Common myeloid progenitor, CD34-positive (primary cell): ENCODE results near the gene FADS6.

Experiments used
- CTCF ChIA-PET: fragments of 350-600 bp; sonication (Branson Sonifier 250); formaldehyde crosslinking; loops from one replicate; lab custom pipeline; 2021; ENCODE audit warnings: antibody characterized with exemption; lab: Charles Lee
- POLR2A ChIA-PET: fragments of 350-600 bp; sonication (Branson Sonifier 250); formaldehyde crosslinking; loops from one replicate; lab custom pipeline; 2021; ENCODE audit warnings: antibody characterized with exemption; lab: Charles Lee
- DNase-seq, 3 donors: peaks; one replicate each; pipeline versions ENCODE4 v3.0.0 to v3.0.0-alpha.2; 2013
- H3K27ac ChIP-seq, 2 experiments: 1 replicate in 1 of 2; 2 replicates in 1 of 2; pipeline ENCODE4 v1.7.0; 2013; ENCODE audit warnings: inconsistent platforms in 2 of 2, low read length in 2 of 2, mild to moderate bottlenecking in 2 of 2, low read depth in 1 of 2, moderate library complexity in 1 of 2; ENCODE audit not compliant: severe bottlenecking in 2 of 2, insufficient read depth in 1 of 2, poor library complexity in 1 of 2
- H3K27me3 ChIP-seq, 5 experiments: replicated peaks in 2 of 5; 1 replicate in 3 of 5; 2 replicates in 2 of 5; pipeline versions ENCODE4 v1.6.1 to v1.7.0; 2013; ENCODE audit warnings: low read length in 4 of 5, mild to moderate bottlenecking in 2 of 5, moderate library complexity in 2 of 5, inconsistent platforms in 1 of 5; ENCODE audit not compliant: insufficient read depth in 5 of 5, control insufficient read depth in 4 of 5
- H3K36me3 ChIP-seq, 4 experiments: 1 replicate in 2 of 4; 2 replicates in 2 of 4; pipeline versions ENCODE4 v1.6.1 to v1.7.0; 2013; ENCODE audit warnings: low read length in 3 of 4, control low read depth in 1 of 4, mild to moderate bottlenecking in 1 of 4; ENCODE audit not compliant: control insufficient read depth in 4 of 4, insufficient read depth in 4 of 4
- H3K4me1 ChIP-seq, 4 experiments: 1 replicate in 3 of 4; 2 replicates in 1 of 4; pipeline versions ENCODE4 v1.6.1 to v1.7.1; 2013; ENCODE audit warnings: low read length in 3 of 4, mild to moderate bottlenecking in 3 of 4, control low read depth in 1 of 4, inconsistent platforms in 1 of 4, moderate library complexity in 1 of 4; ENCODE audit not compliant: control insufficient read depth in 4 of 4, insufficient read depth in 4 of 4; ENCODE audit errors: control extremely low read depth in 1 of 4
- H3K4me3 ChIP-seq, 7 experiments: 1 replicate in 4 of 7; 2 replicates in 3 of 7; pipeline versions ENCODE4 v1.5.1 to v1.7.0; 2013; ENCODE audit warnings: mild to moderate bottlenecking in 7 of 7, low read length in 6 of 7, moderate library complexity in 6 of 7, inconsistent platforms in 2 of 7, low read depth in 2 of 7, control low read depth in 1 of 7; ENCODE audit not compliant: insufficient read depth in 4 of 7, control insufficient read depth in 1 of 7; ENCODE audit errors: extremely low read depth in 1 of 7
- H3K9me3 ChIP-seq, 5 experiments: 1 replicate in 4 of 5; 2 replicates in 1 of 5; pipeline versions ENCODE4 v1.6.1 to v1.7.1; 2013; ENCODE audit warnings: low read length in 4 of 5, mild to moderate bottlenecking in 2 of 5, inconsistent platforms in 1 of 5, low read depth in 1 of 5, moderate library complexity in 1 of 5; ENCODE audit not compliant: control insufficient read depth in 4 of 5, insufficient read depth in 2 of 5; ENCODE audit errors: control extremely low read depth in 1 of 5
- WGBS: methylation state at CpG from one replicate; pipeline ENCODE4 v1.1.5; 2013; ENCODE audit not compliant: insufficient coverage; 5-methylcytosine and 5-hydroxymethylcytosine counted together

The FADS6 gene

GRCh38 chr17:74924250-74924948, 31.0 kb upstream of the FADS6 start, which contains the start of gene OTOP2:
TSS of gene OTOP2 (plus strand) at chr17:74924273. CDS start at chr17:74924633, 360 bp downstream.
- WGBS: 1% methylated on average over 22 of the region's 54 CpGs
- no peaks in the 10 kb centered on the region for H3K36me3 ChIP-seq

GRCh38 chr17:74923538-74924249, 30.3 kb upstream of the FADS6 start:
- Histone ChIP-seq H3K9me3 (no peaks in the 10 kb centered on the region), H3K27me3 (peaks cover 0 to 84% (median 38%) of the 10 kb centered on the region in 5 experiments), H3K4me1 (peaks cover 0 to 25% (median 21%) of the 10 kb centered on the region in 4 experiments), H3K27ac (no peak overlapping the region), H3K36me3 (no peaks in the 10 kb centered on the region), H3K4me3 (peak overlapping the region in 4 of 7 experiments; percentile 25 to 67 (median 40))
- peak; percentile 40 to 69 (median 67) for DNase-seq
- ChIA-PET CTCF (interaction anchor here (0.8 to 6.2 kb wide), 11 partner anchors 8 to 96 kb away, joined by 3 to 64 read pairs (median 4); no protein-coding TSS in a partner anchor), POLR2A (no interaction called here)
- WGBS: under 1% methylated on average over 48 of the region's 59 CpGs

More at GRCh38 chr17:74924250-74924948, 31.0 kb upstream of the FADS6 start, which contains the start of gene OTOP2:
- POLR2A ChIA-PET: no interaction called here
- H3K27me3 ChIP-seq: peaks cover 0 to 80% (median 38%) of the 10 kb centered on the region in 5 experiments
- H3K9me3 ChIP-seq: no peaks in the 10 kb centered on the region
- no peak within 1 kb of the TSS for H3K27ac ChIP-seq
- peaks cover 0 to 25% (median 21%) of the 10 kb centered on the region in 4 experiments for H3K4me1 ChIP-seq
- CTCF ChIA-PET: interaction anchor here (0.8 to 6.2 kb wide), 8 partner anchors 10 to 95 kb away, joined by 3 to 64 read pairs (median 4); no protein-coding TSS in a partner anchor
- peak; percentile 19 to 69 (median 68) for DNase-seq
- peak within 1 kb of the TSS in 4 of 7 experiments; percentile 32 to 67 (median 45) for H3K4me3 ChIP-seq

GRCh38 chr17:74922694-74923537, 29.5 kb upstream of the FADS6 start, which contains the start of gene USH1G:
TSS of gene USH1G (minus strand) at chr17:74923255. CDS start at chr17:74923073, 182 bp downstream.
- Histone ChIP-seq H3K27ac (no peak within 1 kb of the TSS), H3K9me3 (no peaks in the 10 kb centered on the region), H3K4me3 (peak within 1 kb of the TSS in 4 of 7 experiments; percentile 36 to 67 (median 45)), H3K4me1 (peaks cover 0 to 25% (median 23%) of the 10 kb centered on the region in 4 experiments), H3K27me3 (peaks cover 0 to 84% (median 37%) of the 10 kb centered on the region in 5 experiments), H3K36me3 (no peaks in the 10 kb centered on the region)
- POLR2A ChIA-PET: no interaction called here
- CTCF ChIA-PET: interaction anchor here (1.1 to 6.2 kb wide), 7 partner anchors 8 to 39 kb away, joined by 3 to 64 read pairs (median 5); no protein-coding TSS in a partner anchor
- 4% methylated on average over 33 of the region's 57 CpGs for WGBS
- DNase-seq: no peak

GRCh38 chr17:74922172-74922571, 28.7 kb upstream of the FADS6 start:
- DNase-seq: no peak
- ChIA-PET POLR2A (no interaction called here), CTCF (interaction anchor here (2.1 to 6.2 kb wide), 4 partner anchors 22 to 40 kb away, joined by 6 to 64 read pairs (median 36); no protein-coding TSS in a partner anchor)
- Histone ChIP-seq H3K4me3 (no peak overlapping the region), H3K36me3 (no peaks in the 10 kb centered on the region), H3K27ac (no peak overlapping the region), H3K27me3 (peaks cover 0 to 79% (median 35%) of the 10 kb centered on the region in 5 experiments), H3K4me1 (peaks cover 0 to 33% (median 30%) of the 10 kb centered on the region in 4 experiments), H3K9me3 (no peaks in the 10 kb centered on the region)
- WGBS: 76% methylated on average over 5 of the region's 6 CpGs

- POLR2A ChIA-PET: no interaction called here
- Histone ChIP-seq H3K36me3 (no peaks in the 10 kb centered on the region), H3K27me3 (peaks cover 0 to 74% (median 35%) of the 10 kb centered on the region in 5 experiments), H3K4me3 (no peak overlapping the region), H3K9me3 (no peaks in the 10 kb centered on the region), H3K27ac (no peak overlapping the region), H3K4me1 (peaks cover 0 to 35% (median 32%) of the 10 kb centered on the region in 4 experiments)
- 100% methylated on average over 2 of the region's 2 CpGs for WGBS
- CTCF ChIA-PET: interaction anchor here (0.7 to 5.5 kb wide), 4 partner anchors 15 to 40 kb away, joined by 3 to 37 read pairs (median 20); no protein-coding TSS in a partner anchor
- no peak for DNase-seq
Observed at GRCh38 chr17:74921769-74922168, 28.3 kb upstream of the FADS6 start.

- H3K27ac ChIP-seq: no peak overlapping the region
- no peaks in the 10 kb centered on the region for H3K36me3 ChIP-seq
Observed at GRCh38 chr17:74921026-74921681, 27.7 kb upstream of the FADS6 start.

More at GRCh38 chr17:74921026-74921681, 27.7 kb upstream of the FADS6 start:
- POLR2A ChIA-PET: no interaction called here
- Histone ChIP-seq H3K4me3 (no peak overlapping the region), H3K9me3 (no peaks in the 10 kb centered on the region), H3K27me3 (peaks cover 0 to 69% (median 32%) of the 10 kb centered on the region in 5 experiments), H3K4me1 (peaks cover 0 to 35% (median 32%) of the 10 kb centered on the region in 4 experiments)
- no peak for DNase-seq
- CTCF ChIA-PET: interaction anchor here (0.7 to 5.5 kb wide), 5 partner anchors 15 to 92 kb away, joined by 3 to 37 read pairs (median 4); partner anchors contain the start of gene MRPL58
- 91% methylated on average over 13 of the region's 19 CpGs for WGBS
